CD4-positive, alpha-beta T cell (primary cell): ENCODE results near the gene CACNA1G. TPM values are rescaled to one million over a fixed set of nuclear protein-coding genes. Genes with fewer than 3 reads are reported as not detected.
A peak's percentile ranks its signal among the peaks of the same experiment; 100 is the strongest.

Source experiments
- ATAC-seq: fragments of 200-7000 bp; cut with Tn5 transposase; one replicate; pipeline ENCODE4 v1.10.0; 2022; ENCODE audit warnings: mild to moderate bottlenecking; ENCODE audit not compliant: poor library complexity
- CTCF ChIA-PET: fragments of 350-600 bp; sonication (Branson Sonifier 250); formaldehyde crosslinking; loops from one replicate; lab custom pipeline; 2021; ENCODE audit warnings: antibody characterized with exemption, inconsistent platforms; lab: Charles Lee
- POLR2A ChIA-PET: fragments of 350-600 bp; sonication (Branson Sonifier 250); formaldehyde crosslinking; loops from one replicate; lab custom pipeline; 2021; ENCODE audit warnings: antibody characterized with exemption, inconsistent platforms; lab: Charles Lee
- DNase-seq, 14 experiments: peaks; one replicate each; pipeline ENCODE4 v3.0.0-alpha.2; 2013 to 2020; ENCODE audit warnings: mixed read lengths in 2 of 14
- H3K27ac ChIP-seq, 2 donors: one replicate each; pipeline versions ENCODE4 v1.5.1 to v1.7.0; 2013; ENCODE audit warnings: low read length in 2 of 2, low read depth in 1 of 2, mild to moderate bottlenecking in 1 of 2
- H3K27me3 ChIP-seq, 2 experiments: 1 replicate in 1 of 2; 2 replicates in 1 of 2; pipeline versions ENCODE4 v1.6.1 to v1.7.0; 2013; ENCODE audit warnings: low read length in 2 of 2, control low read depth in 1 of 2, mild to moderate bottlenecking in 1 of 2, moderate library complexity in 1 of 2; ENCODE audit not compliant: insufficient read depth in 2 of 2, control insufficient read depth in 1 of 2
- H3K36me3 ChIP-seq: one replicate; pipeline ENCODE4 v1.6.1; 2013; ENCODE audit warnings: low read length, control low read depth; ENCODE audit not compliant: insufficient read depth
- H3K4me1 ChIP-seq: one replicate; pipeline ENCODE4 v1.6.1; 2013; ENCODE audit warnings: low read length, control low read depth; ENCODE audit not compliant: insufficient read depth
- H3K4me3 ChIP-seq: one replicate; pipeline ENCODE4 v1.5.1; 2013; ENCODE audit warnings: mild to moderate bottlenecking, low read length, moderate library complexity
- H3K9me3 ChIP-seq, 2 experiments: 1 replicate in 1 of 2; 2 replicates in 1 of 2; pipeline versions ENCODE4 v1.6.1 to v1.7.0; 2013; ENCODE audit warnings: low read length in 2 of 2, mild to moderate bottlenecking in 2 of 2, control low read depth in 1 of 2, moderate library complexity in 1 of 2; ENCODE audit not compliant: control insufficient read depth in 1 of 2, insufficient read depth in 1 of 2
- H3K27ac Mint-ChIP-seq: one replicate; pipeline ENCODE4 v1.8.0; 2020; ENCODE audit warnings: mixed read lengths
- H3K27me3 Mint-ChIP-seq: one replicate; pipeline ENCODE4 v1.8.0; 2021; ENCODE audit warnings: mixed read lengths
- H3K36me3 Mint-ChIP-seq: one replicate; pipeline ENCODE4 v1.8.0; 2021; ENCODE audit warnings: low read depth, mixed read lengths
- H3K4me1 Mint-ChIP-seq: one replicate; pipeline ENCODE4 v1.8.0; 2021; ENCODE audit warnings: low read depth, mixed read lengths
- H3K4me3 Mint-ChIP-seq: one replicate; pipeline ENCODE4 v1.8.0; 2020; ENCODE audit warnings: mild to moderate bottlenecking, mixed read lengths
- H3K9me3 Mint-ChIP-seq: one replicate; pipeline ENCODE4 v1.8.0; 2020; ENCODE audit warnings: mixed read lengths
- CTCF ChIP-seq: fragments of 200-600 bp; IDR thresholded peaks from one replicate; pipeline ENCODE4 v1.8.0; 2022; ENCODE audit warnings: antibody characterized with exemption, mild to moderate bottlenecking
- intact Hi-C, 2 experiments: fragments of 100-400 bp; cut with DNase I in 1 of 2; cut with micrococcal nuclease in 1 of 2; formaldehyde crosslinking; loops; one replicate each; pipeline versions ENCODE4 v1.15.1 to v1.9.0; 2023 to 2025; cut with DNase I, micrococcal nuclease
- total RNA-seq, 174 experiments: library from RNA in 2 of 174; stranded (reverse) in 2 of 174; gene quantifications; one replicate each; pipeline ENCODE4 v1.2.3 and lab custom pipeline; 2021 to 2026

Gene CACNA1G
- total RNA-seq, 2 experiments from 2014 or later: not detected

- ChIA-PET CTCF (no interaction called here), POLR2A (no interaction called here)
- H3K4me3 Mint-ChIP-seq: peak overlapping the region; percentile 27
- no peak overlapping the region for H3K27ac ChIP-seq
- H3K27ac Mint-ChIP-seq: peak overlapping the region; percentile 45
- DNase-seq: peak in 3 of 14 experiments; percentile 20 to 71 (median 57)
- H3K9me3 Mint-ChIP-seq: no peaks in the 10 kb centered on the region
- H3K27me3 ChIP-seq: peaks cover 49 to 58% of the 10 kb centered on the region in 2 experiments
- ATAC-seq: peak; percentile 11
- H3K4me3 ChIP-seq: no peak overlapping the region
- peaks cover 0 to 9% of the 10 kb centered on the region in 2 experiments for H3K9me3 ChIP-seq
- peaks cover 60% of the 10 kb centered on the region for H3K27me3 Mint-ChIP-seq
- H3K4me1 Mint-ChIP-seq: peaks cover 19% of the 10 kb centered on the region
- H3K36me3 Mint-ChIP-seq: no peaks in the 10 kb centered on the region
- H3K4me1 ChIP-seq: peaks cover 30% of the 10 kb centered on the region
- intact Hi-C loops: loop anchor here in 1 of 2 experiments (5.0 kb wide), 1 partner anchor 62 kb away; no protein-coding TSS in a partner anchor
- H3K36me3 ChIP-seq: no peaks in the 10 kb centered on the region
- TF ChIP-seq CTCF: no peak
Measured at GRCh38 chr17:50565402-50566350, 5.2 kb downstream of the CACNA1G start.

GRCh38 chr17:50566886-50567285 lies 6.4 kb downstream of the CACNA1G start:
- no peaks in the 10 kb centered on the region for H3K36me3 Mint-ChIP-seq
- Histone ChIP-seq H3K27ac (no peak overlapping the region), H3K4me3 (no peak overlapping the region), H3K27me3 (peaks cover 43 to 51% of the 10 kb centered on the region in 2 experiments), H3K9me3 (peaks cover 0 to 9% of the 10 kb centered on the region in 2 experiments), H3K4me1 (peaks cover 20% of the 10 kb centered on the region), H3K36me3 (no peaks in the 10 kb centered on the region)
- ChIA-PET POLR2A (no interaction called here), CTCF (no interaction called here)
- no peak overlapping the region for H3K4me3 Mint-ChIP-seq
- H3K4me1 Mint-ChIP-seq: peaks cover 19% of the 10 kb centered on the region
- H3K27ac Mint-ChIP-seq: no peak overlapping the region
- H3K9me3 Mint-ChIP-seq: no peaks in the 10 kb centered on the region
- ATAC-seq (no peak), DNase-seq (no peak)
- H3K27me3 Mint-ChIP-seq: peaks cover 69% of the 10 kb centered on the region
- TF ChIP-seq CTCF: no peak
- intact Hi-C loops: loop anchor here in 1 of 2 experiments (5.0 kb wide), 1 partner anchor 60 kb away; no protein-coding TSS in a partner anchor

GRCh38 chr17:50568659-50569058 lies 8.1 kb downstream of the CACNA1G start:
- H3K27me3 Mint-ChIP-seq: peaks cover 58% of the 10 kb centered on the region
- H3K27ac ChIP-seq: no peak overlapping the region
- H3K4me3 ChIP-seq: no peak overlapping the region
- TF ChIP-seq CTCF: no peak
- no peak for ATAC-seq
- H3K36me3 ChIP-seq: no peaks in the 10 kb centered on the region
- no peak overlapping the region for H3K4me3 Mint-ChIP-seq
- ChIA-PET POLR2A (no interaction called here), CTCF (no interaction called here)
- H3K27me3 ChIP-seq: peaks cover 26 to 34% of the 10 kb centered on the region in 2 experiments
- no peaks in the 10 kb centered on the region for H3K36me3 Mint-ChIP-seq
- no peaks in the 10 kb centered on the region for H3K9me3 ChIP-seq
- DNase-seq: no peak
- H3K4me1 ChIP-seq: peaks cover 9% of the 10 kb centered on the region
- H3K4me1 Mint-ChIP-seq: peaks cover 13% of the 10 kb centered on the region
- no peak overlapping the region for H3K27ac Mint-ChIP-seq
- intact Hi-C loops: loop anchor here in 1 of 2 experiments (5.0 kb wide), 1 partner anchor 59 kb away; no protein-coding TSS in a partner anchor
- H3K9me3 Mint-ChIP-seq: no peaks in the 10 kb centered on the region
